Measurements from ENCODE around the gene CWF19L1.

Gene CWF19L1

GRCh38 chr10:100253041-100253440, 14.4 kb downstream of the CWF19L1 start:
- no peak for DNase-seq (ENCODE audit: low read depth, low spot score)

- no peak for DNase-seq (ENCODE audit: low read depth, low spot score)
These were observed 18.6 kb downstream of the CWF19L1 start for GRCh38 chr10:100248820-100249219.

GRCh38 chr10:100245484-100246220, 21.8 kb downstream of the CWF19L1 start:
- no peak for DNase-seq (ENCODE audit: low read depth, low spot score)

GRCh38 chr10:100239851-100240250, 27.6 kb downstream of the CWF19L1 start:
- DNase-seq (ENCODE audit: low read depth, low spot score): no peak

- DNase-seq (ENCODE audit: low read depth, low spot score): no peak
These were observed 29.0 kb downstream of the CWF19L1 start for GRCh38 chr10:100238429-100238828.

- no peak for DNase-seq (ENCODE audit: low read depth, low spot score)
These were observed 35.3 kb downstream of the CWF19L1 start for GRCh38 chr10:100232101-100232500.

GRCh38 chr10:100229819-100230422, 37.5 kb downstream of the CWF19L1 start:
- DNase-seq (ENCODE audit: low read depth, low spot score): no peak

GRCh38 chr10:100223879-100224278, 43.6 kb downstream of the CWF19L1 start:
- DNase-seq (ENCODE audit: low read depth, low spot score): no peak

- no peak for DNase-seq (ENCODE audit: low read depth, low spot score)
These were observed 44.9 kb downstream of the CWF19L1 start for GRCh38 chr10:100222529-100222928.

GRCh38 chr10:100216006-100216405, 51.4 kb downstream of the CWF19L1 start:
- no peak for DNase-seq (ENCODE audit: low read depth, low spot score)

- DNase-seq (ENCODE audit: low read depth, low spot score): no peak
These were observed 58.1 kb downstream of the CWF19L1 start for GRCh38 chr10:100209303-100209702.

- DNase-seq (ENCODE audit: low read depth, low spot score): no peak
These were observed 59.2 kb downstream of the CWF19L1 start for GRCh38 chr10:100208276-100208675.

- no peak for DNase-seq (ENCODE audit: low read depth, low spot score)
These were observed 63.1 kb downstream of the CWF19L1 start for GRCh38 chr10:100204370-100204769.

GRCh38 chr10:100201549-100201948, 65.9 kb downstream of the CWF19L1 start:
- no peak for DNase-seq (ENCODE audit: low read depth, low spot score)

GRCh38 chr10:100194711-100195110, 72.7 kb downstream of the CWF19L1 start:
- no peak for DNase-seq (ENCODE audit: low read depth, low spot score)

- no peak for DNase-seq (ENCODE audit: low read depth, low spot score)
These were observed 75.1 kb downstream of the CWF19L1 start for GRCh38 chr10:100192350-100192749.

GRCh38 chr10:100186253-100187212, 80.9 kb downstream of the CWF19L1 start:
- DNase-seq (ENCODE audit: low read depth, low spot score): no peak

GRCh38 chr10:100185364-100186252, 81.8 kb downstream of the CWF19L1 start, which contains the start of gene ERLIN1:
Gene ERLIN1, minus strand, starts transcription at chr10:100186029. Its CDS starts 403 bp downstream, at chr10:100185626.
- peak; percentile 52 for DNase-seq (ENCODE audit: low read depth, low spot score)

GRCh38 chr10:100184840-100185239, 82.6 kb downstream of the CWF19L1 start:
- no peak for DNase-seq (ENCODE audit: low read depth, low spot score)

- DNase-seq (ENCODE audit: low read depth, low spot score): no peak
These were observed 83.0 kb downstream of the CWF19L1 start for GRCh38 chr10:100184426-100184825.

- no peak for DNase-seq (ENCODE audit: low read depth, low spot score)
These were observed 84.0 kb downstream of the CWF19L1 start for GRCh38 chr10:100183481-100183880.

Data from iPS DF 19.7 (cell line).